Upper lobe of left lung (tissue), 4 donors: ENCODE results near the gene CAB39L.

Experiments
- EP300 ChIP-seq, 4 donors: sonication (generic); formaldehyde crosslinking; IDR thresholded peaks; one replicate each; pipeline ENCODE4 v1.5.1; 2017; ENCODE audit warnings: antibody characterized with exemption in 4 of 4, control low read depth in 2 of 4
- POLR2A ChIP-seq, 4 donors: fragments of 450-650 bp; IDR thresholded peaks; one replicate each; pipeline ENCODE4 v1.5.1; 2016 to 2017; ENCODE audit warnings: antibody characterized with exemption in 4 of 4, mild to moderate bottlenecking in 2 of 4
- POLR2AphosphoS5 ChIP-seq, 2 donors: sonication (generic); formaldehyde crosslinking; IDR thresholded peaks; one replicate each; pipeline ENCODE4 v1.5.1; 2017; ENCODE audit warnings: antibody characterized with exemption in 2 of 2
- TF ChIP-seq, protein P1 (sequence below), 6 experiments: fragments of 450-650 bp in 4 of 6; fragments of 200-600 bp in 2 of 6; sonication (generic) in 2 of 6; IDR thresholded peaks; one replicate each; pipeline ENCODE4 v1.5.1; 2016 to 2019; ENCODE audit warnings: antibody characterized with exemption in 6 of 6

DNA sequence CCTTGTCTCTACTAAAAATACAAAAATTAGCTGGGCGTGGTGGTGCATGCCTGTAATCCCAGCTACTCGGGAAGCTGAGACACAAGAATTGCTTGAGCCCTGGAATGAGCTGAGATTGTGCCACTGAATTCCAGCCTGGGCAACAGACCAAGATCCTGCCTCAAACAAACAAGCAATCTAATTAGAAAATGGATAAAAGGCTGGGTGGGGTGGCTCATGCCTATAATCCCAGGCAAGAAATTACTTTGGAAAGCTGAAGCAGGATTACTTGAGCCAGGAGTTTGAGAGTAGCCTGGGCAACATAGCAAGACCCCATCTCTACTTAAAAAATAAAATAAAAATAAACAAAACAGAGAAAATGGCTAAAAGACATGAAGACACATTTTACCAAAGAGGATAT lies 77.0 kb downstream of the CAB39L start:
- TF ChIP-seq POLR2A (IDR thresholded peaks at IDR 0.05): no peak
- TF ChIP-seq, protein P1, sequence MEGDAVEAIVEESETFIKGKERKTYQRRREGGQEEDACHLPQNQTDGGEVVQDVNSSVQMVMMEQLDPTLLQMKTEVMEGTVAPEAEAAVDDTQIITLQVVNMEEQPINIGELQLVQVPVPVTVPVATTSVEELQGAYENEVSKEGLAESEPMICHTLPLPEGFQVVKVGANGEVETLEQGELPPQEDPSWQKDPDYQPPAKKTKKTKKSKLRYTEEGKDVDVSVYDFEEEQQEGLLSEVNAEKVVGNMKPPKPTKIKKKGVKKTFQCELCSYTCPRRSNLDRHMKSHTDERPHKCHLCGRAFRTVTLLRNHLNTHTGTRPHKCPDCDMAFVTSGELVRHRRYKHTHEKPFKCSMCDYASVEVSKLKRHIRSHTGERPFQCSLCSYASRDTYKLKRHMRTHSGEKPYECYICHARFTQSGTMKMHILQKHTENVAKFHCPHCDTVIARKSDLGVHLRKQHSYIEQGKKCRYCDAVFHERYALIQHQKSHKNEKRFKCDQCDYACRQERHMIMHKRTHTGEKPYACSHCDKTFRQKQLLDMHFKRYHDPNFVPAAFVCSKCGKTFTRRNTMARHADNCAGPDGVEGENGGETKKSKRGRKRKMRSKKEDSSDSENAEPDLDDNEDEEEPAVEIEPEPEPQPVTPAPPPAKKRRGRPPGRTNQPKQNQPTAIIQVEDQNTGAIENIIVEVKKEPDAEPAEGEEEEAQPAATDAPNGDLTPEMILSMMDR (IDR thresholded peaks at IDR 0.05): no peak
- no peak for TF ChIP-seq POLR2AphosphoS5 (IDR thresholded peaks at IDR 0.05)
- TF ChIP-seq EP300 (IDR thresholded peaks at IDR 0.05): no peak
